Measurements from ENCODE around the gene TMEM131L. TPM values are rescaled to one million over a fixed set of nuclear protein-coding genes. Genes with fewer than 3 reads are reported as not detected.

The TMEM131L gene
- polyA plus RNA-seq, 1 donor = 36.6 TPM

- no peak for DNase-seq
Observed at GRCh38 chr4:153616006-153616555, 149.9 kb downstream of the TMEM131L start.

GRCh38 chr4:153618833-153619232 is 152.7 kb downstream of the TMEM131L start:
- no peak for DNase-seq

GRCh38 chr4:153619811-153620210 is 153.7 kb downstream of the TMEM131L start:
- no peak for DNase-seq

GRCh38 chr4:153620352-153620751 is 154.2 kb downstream of the TMEM131L start:
- DNase-seq = no peak

GRCh38 chr4:153622093-153622492 is 155.9 kb downstream of the TMEM131L start:
- DNase-seq = no peak

- DNase-seq = no peak
Observed at GRCh38 chr4:153622778-153623240, 156.6 kb downstream of the TMEM131L start.

- DNase-seq = no peak
Observed at GRCh38 chr4:153623491-153623890, 157.3 kb downstream of the TMEM131L start.

GRCh38 chr4:153628796-153629315 is 162.7 kb downstream of the TMEM131L start:
- no peak for DNase-seq

- no peak for DNase-seq
Observed at GRCh38 chr4:153629776-153630175, 163.6 kb downstream of the TMEM131L start.

- no peak for DNase-seq
Observed at GRCh38 chr4:153634738-153635353, 168.7 kb downstream of the TMEM131L start.

GRCh38 chr4:153635846-153636245 is 169.7 kb downstream of the TMEM131L start:
- no peak for DNase-seq

GRCh38 chr4:153637201-153637600 is 171.0 kb downstream of the TMEM131L start:
- no peak for DNase-seq

- no peak for DNase-seq
Observed at GRCh38 chr4:153638011-153638410, 171.9 kb downstream of the TMEM131L start.

GRCh38 chr4:153638999-153639398 is 172.8 kb downstream of the TMEM131L start:
- no peak for DNase-seq

- DNase-seq = peak; percentile 34
Observed at GRCh38 chr4:153639833-153640802, 174.0 kb downstream of the TMEM131L start.

- no peak for DNase-seq
Observed at GRCh38 chr4:153641532-153641931, 175.4 kb downstream of the TMEM131L start.

- DNase-seq = peak; percentile 44
Observed at GRCh38 chr4:153643406-153644383, 177.5 kb downstream of the TMEM131L start.

GRCh38 chr4:153645183-153645582 is 179.0 kb downstream of the TMEM131L start:
- no peak for DNase-seq

GRCh38 chr4:153646261-153646660 is 180.1 kb downstream of the TMEM131L start:
- no peak for DNase-seq

- DNase-seq = no peak
Observed at GRCh38 chr4:153646978-153647377, 180.8 kb downstream of the TMEM131L start.

- DNase-seq = no peak
Observed at GRCh38 chr4:153647975-153648374, 181.8 kb downstream of the TMEM131L start.
